ENCODE measurements around the gene NEDD1.

Gene NEDD1

DNA sequence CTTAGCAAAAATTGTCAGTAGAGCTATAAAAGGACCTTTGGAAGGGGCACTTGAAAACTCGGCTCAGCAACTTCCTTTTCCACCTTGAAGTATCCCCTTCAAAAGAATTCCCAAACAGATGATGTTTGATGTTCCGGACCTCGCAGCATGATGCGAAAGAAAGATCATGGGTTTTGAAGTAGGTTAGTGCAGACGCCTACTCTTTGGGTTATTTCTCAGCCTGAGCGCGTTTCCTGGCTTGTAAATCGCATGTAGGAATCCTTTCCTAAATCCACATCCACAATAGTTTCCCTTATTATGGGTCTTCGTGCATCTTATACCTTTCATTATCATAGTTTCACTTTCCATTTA is 584 bp upstream of the NEDD1 start:
- FAIRE-seq = no peak

DNA sequence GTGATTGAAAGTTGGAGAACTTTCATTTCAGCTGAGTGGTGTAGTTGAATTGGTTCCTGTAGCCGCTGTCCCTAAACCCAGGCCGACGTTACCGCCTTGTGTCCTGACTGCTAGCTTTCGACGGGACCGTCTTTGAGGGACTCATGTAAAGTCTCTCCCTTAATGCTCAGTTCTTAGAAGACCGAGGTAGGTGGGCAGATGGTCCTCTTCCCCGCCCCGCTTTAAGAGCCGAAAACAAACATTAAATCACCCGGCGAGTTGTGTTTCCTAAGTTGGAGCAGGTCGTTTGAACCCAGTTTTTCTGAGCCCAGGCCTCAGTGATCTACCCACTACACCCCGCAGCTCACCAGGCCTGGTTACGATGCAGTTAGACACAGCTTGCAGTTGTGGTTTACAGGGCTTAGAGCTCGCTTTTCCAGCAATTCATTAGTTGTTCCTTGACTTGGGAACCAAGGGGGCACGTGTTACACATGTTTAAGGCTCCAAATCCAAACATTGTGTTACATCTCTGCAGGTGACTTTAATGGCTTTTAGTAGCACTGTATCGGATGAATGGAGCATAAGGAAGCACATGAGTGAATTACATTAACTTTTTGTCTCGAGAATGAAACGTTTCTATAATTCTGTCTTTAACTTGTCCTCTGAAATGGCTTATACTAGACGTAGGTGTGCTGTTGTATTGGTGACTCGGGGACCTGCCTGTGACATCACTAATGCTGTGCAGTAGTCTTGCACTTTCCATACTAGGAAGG is 790 bp downstream of the NEDD1 start:
- FAIRE-seq = no peak

DNA sequence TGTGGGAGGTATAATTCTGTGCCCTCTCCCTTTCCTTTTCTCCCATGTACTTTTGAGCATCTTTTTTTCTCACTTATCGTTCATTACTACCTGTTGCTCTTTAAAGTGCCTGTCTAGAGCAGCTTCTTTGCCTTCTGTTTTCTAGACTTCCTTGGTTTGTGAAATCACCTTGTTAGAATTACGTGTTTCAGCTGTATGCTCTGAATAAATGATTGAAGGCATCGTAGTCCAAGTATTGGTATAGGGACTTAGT is 1.3 kb downstream of the NEDD1 start:
- FAIRE-seq = no peak

DNA sequence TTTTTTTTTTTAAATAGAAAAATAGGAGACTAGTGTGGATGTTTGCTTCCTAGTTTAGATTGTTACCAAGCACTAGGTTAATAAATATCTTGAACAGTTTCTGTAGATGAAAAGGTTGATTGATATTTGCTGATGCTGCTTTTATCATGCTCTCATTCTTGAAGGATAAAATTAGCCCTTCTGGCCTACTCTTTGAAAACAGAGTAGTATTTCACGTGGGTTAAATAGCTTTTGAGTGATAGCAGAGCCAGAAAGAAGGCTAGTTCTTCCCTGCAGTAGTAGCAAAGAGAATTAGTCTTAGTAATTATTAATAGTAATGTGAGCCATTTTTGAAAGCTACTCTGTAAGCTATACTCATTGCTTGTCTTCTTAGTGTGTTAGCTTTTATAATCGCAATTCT is 5.2 kb downstream of the NEDD1 start:
- FAIRE-seq = no peak

DNA sequence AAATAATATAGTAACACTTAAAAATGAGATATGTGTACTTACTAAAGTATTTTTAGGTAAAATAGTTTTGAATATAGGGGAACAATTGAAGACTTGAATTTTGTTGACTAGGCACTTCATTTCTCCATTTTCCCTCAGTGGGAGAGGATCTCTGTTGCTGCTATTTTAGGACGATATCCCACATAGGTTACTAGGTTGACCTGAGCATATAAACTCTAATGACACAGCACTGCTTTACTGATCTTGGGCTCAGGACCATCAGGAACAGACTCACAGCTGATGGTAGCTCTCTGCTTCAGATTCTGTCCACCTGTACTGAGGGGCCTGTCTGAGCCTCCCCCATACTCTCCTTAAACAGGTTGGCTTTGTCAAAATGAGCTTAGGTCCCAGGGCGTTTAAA is 5.9 kb downstream of the NEDD1 start:
- no peak for FAIRE-seq

DNA sequence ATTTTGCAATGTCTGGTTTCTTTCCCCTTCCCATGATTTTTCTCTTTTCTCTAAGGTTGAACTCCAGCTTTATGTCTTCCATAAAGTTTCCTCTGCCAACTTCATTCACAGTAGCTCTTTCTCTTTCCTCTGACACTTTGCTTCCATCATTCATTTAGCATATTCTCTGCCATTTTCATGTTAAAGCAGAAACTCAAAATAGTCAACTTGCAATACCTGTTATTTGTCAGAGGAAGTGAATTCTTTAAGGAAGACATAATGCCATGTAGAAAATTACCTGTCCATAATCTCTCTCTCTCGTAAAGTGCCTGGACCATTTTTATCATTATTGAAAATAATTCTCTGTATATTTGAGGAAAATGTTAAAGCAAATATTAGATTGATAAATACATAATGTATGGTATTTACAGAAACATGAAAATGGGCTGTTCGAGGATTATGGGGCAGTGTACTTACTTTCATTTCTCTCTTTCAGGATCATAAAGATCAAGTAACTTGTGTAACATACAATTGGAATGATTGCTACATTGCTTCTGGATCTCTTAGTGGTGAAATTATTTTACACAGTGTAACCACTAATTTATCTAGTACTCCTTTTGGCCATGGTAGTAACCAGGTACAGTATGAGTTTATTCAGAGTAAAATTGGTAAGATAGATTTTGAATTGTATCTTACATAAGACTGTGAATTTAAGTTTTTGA is 12.6 kb downstream of the NEDD1 start:
- no peak for FAIRE-seq

DNA sequence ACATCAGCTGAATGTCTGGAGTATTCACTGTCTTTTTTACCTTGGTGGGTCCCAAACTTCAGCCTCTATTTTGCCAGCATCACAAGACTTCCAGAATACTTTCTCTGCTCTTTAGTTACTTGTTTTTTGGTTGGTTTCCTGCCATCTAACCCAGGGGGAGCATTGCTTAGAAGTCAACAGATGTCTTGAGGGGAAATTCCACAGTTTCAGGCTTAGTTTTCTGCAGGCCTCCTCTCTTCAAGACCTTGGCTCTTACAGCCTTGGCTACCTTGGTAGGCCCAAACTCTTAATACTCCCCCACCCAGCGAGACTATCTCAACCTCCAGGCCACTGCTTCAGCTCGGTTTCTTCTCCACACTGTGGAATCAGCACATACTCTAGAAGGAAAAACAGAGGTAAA is 41.7 kb downstream of the NEDD1 start:
- no peak for FAIRE-seq

DNA sequence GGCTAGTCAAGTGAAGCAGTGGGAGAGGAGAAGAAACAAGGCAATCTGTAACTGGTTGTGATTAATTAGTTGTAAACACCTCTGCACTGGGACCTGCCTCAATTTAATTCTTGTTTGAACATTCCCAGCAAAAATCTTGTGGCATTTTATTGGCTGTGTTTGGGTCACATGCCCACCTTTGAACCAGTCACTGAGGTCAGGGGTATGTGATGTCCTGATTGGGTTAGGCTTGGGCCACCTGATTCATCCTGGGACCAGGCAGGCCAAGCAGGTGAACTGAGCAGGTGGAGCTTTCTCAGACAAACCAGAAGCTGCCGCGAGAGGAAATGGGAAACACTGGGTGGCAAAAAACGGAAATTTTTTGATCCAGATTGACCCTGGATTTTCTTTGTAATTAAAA is 72.5 kb downstream of the NEDD1 start:
- no peak for FAIRE-seq

DNA sequence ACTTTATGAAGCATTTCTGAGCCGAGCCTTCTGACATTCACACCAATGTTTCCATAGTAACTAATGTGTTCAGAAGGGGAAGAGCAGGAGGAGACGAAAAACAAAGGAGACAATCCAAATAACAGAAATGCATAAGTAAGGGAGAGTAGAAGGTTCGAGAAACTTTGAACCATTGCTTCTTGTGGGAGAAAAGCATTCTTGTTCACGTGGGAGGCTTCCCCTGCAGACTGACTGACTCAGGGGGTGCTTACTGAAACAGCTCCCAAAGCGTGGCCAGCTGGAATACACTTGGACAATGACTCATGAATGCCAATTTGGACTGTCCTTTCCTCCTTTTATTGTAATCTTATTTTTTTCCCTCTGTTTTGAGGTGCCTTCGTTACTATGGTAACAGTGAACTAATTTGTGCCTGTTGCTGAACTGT is 73.9 kb downstream of the NEDD1 start:
- FAIRE-seq = no peak

DNA sequence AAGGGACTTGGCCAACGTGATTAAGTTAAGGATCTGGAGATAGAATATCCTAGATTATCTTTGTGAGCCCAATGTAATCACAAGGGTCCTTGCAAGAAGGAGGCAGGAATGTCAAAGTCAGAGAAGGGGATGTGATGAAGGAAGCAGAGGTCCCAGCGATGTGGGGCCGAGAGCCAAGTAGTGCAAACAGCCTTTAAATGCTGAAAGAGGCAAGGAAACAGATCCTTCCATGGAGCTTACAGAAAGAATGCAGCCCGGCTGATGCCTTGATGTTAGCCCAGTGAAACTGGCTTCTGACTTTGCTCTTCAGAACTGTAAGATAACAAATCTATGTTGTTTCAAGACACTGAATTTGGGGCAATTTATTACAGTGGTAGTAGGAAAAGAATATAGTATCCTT is 74.9 kb downstream of the NEDD1 start:
- FAIRE-seq = no peak

DNA sequence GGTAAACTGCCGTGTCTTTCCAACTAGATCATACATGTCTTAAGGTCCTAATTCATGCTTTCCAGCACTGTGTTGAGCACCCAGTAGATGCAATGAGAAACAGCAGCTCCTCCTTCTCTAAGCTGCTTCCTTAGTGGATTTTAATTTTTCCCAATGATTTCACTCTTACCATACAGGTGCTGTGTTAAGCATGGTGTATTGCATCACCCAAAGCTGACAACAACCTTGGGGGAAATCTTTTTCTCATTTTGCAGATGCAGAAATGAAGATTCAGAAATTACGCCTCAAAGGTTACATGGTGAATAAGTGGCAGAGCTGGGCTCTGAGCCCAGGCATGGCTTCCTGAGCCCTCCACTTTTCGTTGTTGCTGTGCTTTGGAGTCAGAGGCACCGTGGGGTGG is 75.6 kb downstream of the NEDD1 start:
- FAIRE-seq = no peak

DNA sequence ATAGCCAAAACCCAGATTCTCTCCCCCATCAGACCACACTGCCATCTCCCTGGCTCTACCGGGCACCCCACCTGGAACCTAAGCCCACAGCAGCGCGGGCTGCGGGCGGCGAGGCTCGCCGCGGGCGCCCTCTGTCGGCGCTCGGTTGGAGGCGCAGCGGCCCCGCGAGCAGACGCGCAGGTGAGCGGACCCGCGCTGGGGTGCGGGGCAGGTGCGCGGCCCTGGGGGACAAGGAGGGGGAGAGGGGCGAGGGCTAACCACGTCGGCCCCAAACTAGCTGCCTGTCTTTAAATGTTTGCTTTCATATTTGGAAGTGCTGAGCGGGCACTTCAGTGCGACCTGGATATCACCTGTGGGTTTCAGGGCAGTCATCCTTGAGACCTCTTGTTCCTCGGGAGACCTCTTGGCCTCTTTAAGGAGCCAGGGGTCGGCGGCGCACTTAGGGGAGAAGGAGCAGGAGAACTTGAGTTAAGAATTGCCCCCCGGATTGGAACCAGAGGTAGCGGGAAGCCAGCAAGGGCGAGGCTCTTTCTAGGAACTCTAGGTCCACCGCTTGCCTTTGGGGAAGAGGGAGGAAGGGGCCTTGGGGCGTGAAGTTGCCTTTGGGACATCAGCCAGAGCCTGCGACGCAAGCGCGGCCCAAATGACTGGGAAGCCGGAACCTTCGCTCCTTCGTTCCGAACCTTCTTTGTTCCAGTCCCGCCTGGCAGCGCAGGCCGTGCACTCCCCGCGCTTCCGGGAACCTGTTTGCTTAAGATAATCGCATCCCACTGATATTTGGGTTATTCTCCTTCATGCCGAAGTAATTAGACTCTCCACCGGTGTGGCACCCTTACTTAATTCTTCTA is 78.7 kb downstream of the NEDD1 start:
- no peak for FAIRE-seq

DNA sequence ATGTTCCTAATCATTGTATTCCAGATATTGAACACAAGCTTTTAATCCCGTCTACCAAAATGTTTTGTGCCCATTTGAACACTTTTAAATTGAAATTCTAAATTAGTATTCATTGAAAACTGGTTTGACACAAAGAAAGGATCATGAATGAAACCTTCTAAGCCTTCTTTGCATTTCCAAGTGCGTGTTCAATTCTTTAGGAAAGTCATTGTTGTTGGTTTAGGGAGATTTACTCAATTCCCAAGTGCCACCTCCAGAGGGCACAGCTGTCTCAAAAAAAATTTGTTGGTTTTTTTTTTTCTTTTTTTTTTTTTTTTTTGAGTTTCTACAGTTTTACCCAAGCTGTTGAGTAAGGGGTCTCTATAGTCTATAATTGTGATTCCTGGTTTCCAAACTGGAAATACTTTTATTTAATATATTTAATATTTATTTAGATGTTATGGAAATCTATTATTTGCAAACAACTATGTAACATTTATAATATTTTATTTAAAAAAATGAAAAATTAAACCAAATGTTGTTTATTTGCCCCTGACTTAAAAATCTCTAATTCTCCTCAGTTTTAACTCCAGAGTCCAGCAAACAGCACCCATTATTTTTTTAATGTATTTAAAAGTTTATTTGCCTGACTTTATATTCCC is 79.9 kb downstream of the NEDD1 start:
- peak; percentile 77 for FAIRE-seq

DNA sequence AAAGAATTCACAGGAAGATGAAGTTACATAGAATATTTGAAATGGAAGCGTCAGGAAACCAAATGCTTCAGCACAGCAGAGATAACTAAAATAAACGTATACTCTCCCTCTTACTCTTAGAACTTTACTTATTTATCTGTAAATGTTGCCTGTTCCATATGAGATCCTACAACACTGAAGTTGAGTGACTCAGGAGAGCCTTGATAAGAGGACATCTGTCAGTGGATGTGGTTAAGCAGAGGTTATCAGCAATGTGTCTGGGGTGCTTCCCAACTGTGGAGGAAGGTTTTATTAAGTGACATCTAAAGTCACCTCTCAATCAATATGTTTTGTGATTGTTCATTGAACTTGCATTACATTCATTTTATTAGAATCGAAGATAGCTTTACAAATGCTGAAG is 81.9 kb downstream of the NEDD1 start:
- no peak for FAIRE-seq

DNA sequence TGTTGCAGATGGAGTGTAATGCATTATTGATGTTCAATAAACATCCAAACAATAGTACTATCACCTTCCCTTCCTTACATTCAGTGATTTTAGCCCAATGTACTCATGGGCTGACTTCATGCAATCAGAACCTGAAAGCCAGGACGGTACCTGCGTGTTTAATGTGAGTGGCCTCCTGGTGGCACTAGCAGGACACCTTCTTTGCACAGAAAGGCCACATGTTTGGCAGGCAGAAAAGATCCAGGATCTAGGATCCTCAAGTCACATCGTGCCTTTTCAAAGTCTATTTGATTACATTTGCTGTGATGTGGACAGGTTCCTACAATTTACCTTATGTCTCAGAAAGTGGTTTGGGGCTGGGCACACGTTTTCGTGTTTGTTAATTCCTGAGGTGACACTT is 82.9 kb downstream of the NEDD1 start:
- no peak for FAIRE-seq

DNA sequence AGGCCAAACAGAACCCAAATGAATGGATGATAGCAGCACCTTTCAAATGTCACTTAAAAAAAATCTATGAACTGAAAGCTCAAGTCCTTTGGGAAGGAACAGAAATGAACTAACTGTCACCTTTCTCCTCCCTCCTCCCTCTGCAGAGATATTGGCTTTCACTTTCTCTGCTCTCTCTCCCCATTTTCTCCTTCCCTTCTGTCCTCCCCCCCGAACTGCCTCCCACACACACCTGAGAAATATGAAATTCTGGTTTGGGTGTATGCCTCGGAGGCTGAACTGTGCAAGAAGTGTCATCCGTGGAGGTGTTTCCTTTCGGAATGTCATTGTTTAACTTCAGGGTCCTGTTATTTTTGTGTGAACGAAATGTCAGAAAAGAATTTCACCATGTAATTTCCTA is 87.8 kb downstream of the NEDD1 start:
- no peak for FAIRE-seq

DNA sequence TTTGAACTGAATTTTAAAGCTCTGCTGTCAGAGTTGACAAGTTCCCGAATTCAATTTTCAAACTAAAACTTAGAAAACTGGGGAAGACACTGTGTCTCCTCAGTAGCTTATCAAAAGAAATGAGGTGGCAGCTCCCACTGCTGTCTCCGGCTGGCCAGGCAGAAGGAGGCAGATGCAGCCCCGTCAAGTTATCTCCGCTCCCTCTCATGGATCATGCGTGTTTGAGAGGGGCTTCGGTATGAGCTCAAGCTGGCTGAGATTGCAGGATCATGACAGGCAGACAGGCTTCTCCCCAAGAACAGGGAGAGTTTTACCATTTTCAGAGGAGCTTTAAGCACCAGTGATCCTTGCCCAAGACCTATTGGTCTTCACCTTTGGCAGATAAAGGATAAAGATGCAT is 88.8 kb downstream of the NEDD1 start:
- no peak for FAIRE-seq

DNA sequence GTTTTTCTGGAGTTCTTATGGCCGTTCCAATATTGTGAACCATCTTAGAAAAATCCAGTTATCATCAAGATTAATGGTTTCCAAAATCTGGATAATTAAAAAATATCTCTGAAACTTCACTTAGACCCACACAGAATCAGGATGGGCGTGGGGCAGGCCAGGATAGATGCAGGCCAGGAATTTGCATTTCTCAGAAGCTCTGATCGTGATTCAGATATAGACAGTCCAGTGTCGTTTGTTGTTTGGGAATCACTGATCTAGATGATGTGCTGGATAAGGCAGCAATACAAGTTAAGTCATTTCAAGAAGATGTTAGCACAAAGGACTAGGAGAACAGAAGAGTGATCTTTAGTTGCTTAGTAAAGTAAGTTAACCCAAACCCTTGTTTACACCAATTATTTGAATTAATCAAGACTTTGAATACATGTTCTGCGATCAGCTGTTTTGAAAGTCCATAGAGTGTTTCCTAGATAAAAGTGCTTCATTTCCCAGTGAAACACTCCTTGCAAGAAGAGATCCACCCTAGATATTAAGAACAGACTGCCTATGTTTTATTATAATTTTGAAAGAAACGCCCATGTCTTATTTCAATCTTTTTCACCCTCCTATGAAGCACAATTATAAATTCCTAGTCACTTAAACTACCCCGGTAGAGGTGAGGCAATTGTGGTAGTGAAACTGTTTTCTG is 90.9 kb downstream of the NEDD1 start:
- FAIRE-seq = no peak

DNA sequence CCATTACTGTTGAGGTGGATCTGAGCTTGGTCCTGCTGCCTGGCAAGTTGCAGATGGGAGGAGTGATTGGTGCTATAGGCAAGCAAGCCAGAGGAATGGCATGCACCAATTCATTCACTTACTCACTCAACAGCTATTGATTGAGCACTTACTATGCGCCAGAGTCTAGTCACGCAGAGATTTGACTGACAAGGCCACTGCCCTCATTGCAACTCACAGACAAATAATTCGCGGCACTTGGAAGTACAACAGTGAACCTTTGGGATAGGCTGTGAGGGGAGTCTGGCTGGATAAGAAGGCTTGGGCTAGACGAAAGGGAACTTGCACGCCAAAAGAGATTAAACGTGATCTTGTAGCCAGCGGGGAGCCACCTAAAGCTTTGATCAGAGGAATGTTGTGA is 96.2 kb downstream of the NEDD1 start:
- no peak for FAIRE-seq
